ENCODE measurements around the gene FOXP1. TPM values are rescaled to one million over a fixed set of nuclear protein-coding genes. Genes with fewer than 3 reads are reported as not detected.
A peak's percentile ranks its signal among the peaks of the same experiment; 100 is the strongest.

FOXP1 gene
- total RNA-seq, 1 donor = 55.7 TPM

DNA sequence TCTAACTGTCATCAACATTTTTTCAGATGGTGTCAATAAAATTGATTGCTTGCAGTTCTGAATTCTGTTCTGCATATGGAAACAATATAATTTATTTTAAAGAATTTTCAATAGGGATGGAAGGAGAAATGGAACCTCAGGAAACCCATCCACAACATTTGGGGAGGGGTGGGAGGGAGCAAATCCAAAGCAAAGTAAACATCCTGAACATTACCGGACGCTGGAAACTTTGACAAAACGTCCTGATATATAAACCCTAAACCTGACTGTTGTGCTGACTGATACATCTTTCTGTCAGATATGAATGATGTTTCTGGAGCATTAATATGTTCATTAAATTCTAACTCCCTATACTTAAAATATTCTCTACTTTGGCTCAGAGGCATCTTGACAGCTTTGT, 479.0 kb downstream of the FOXP1 start:
- no peak overlapping the region for H3K4me3 ChIP-seq (ENCODE audit: low read depth, low read length)
- DNase-seq (ENCODE audit: low read depth) = no peak
- TF ChIP-seq, protein P1, sequence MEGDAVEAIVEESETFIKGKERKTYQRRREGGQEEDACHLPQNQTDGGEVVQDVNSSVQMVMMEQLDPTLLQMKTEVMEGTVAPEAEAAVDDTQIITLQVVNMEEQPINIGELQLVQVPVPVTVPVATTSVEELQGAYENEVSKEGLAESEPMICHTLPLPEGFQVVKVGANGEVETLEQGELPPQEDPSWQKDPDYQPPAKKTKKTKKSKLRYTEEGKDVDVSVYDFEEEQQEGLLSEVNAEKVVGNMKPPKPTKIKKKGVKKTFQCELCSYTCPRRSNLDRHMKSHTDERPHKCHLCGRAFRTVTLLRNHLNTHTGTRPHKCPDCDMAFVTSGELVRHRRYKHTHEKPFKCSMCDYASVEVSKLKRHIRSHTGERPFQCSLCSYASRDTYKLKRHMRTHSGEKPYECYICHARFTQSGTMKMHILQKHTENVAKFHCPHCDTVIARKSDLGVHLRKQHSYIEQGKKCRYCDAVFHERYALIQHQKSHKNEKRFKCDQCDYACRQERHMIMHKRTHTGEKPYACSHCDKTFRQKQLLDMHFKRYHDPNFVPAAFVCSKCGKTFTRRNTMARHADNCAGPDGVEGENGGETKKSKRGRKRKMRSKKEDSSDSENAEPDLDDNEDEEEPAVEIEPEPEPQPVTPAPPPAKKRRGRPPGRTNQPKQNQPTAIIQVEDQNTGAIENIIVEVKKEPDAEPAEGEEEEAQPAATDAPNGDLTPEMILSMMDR (IDR thresholded peaks at IDR 0.05; ENCODE audit: insufficient read depth, low read depth, low read length) = no peak

DNA sequence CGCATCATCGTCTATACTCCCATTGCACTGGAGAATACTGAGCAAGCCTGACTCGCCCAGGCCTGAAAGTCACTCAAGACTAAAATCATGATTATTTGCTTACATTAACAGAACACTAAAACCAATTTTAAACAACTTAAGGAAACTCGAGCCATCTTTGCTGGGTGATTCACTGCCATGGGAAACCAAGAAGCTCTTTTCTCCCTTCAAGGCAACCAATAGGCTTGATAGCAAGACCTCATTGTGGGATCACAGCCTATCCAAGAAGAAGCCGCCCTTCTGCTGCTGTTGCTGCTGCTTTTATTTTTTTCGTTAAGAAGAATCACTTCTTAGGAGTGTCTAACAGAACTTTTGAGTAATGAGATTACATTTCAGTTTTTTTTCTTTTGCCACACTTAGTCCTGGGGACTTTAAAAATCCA, 479.4 kb downstream of the FOXP1 start:
- TF ChIP-seq, protein P1 (IDR thresholded peaks at IDR 0.05; ENCODE audit: insufficient read depth, low read depth, low read length) = no peak
- no peak overlapping the region for H3K4me3 ChIP-seq (ENCODE audit: low read depth, low read length)
- peak; percentile 82 for DNase-seq (ENCODE audit: low read depth)

DNA sequence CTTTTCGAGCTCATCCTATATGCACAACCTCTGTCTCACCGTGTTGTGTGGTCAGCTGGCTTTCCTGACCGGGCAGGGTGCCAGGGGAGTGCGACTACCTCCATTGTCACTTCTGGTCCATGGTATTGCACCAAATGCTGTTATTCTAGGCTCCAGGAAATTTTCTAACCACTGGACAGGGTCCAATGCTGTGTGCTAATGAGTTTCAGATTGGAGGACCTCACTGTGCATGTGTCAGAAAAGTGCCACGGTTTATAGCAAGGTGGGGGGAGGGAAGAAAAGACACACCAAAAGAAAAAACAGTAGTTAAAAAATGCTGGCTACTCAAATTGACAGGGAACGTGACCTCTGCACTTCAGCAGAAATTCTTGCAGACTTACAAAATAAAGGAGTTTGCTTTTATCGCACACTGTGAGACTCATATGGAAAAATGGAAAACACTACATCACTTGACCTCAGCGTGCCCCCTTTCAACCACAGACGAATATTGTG, 480.1 kb downstream of the FOXP1 start:
- H3K4me3 ChIP-seq (ENCODE audit: low read depth, low read length) = no peak overlapping the region
- TF ChIP-seq, protein P1 (IDR thresholded peaks at IDR 0.05; ENCODE audit: insufficient read depth, low read depth, low read length) = no peak
- DNase-seq (ENCODE audit: low read depth) = peak; percentile 68

DNA sequence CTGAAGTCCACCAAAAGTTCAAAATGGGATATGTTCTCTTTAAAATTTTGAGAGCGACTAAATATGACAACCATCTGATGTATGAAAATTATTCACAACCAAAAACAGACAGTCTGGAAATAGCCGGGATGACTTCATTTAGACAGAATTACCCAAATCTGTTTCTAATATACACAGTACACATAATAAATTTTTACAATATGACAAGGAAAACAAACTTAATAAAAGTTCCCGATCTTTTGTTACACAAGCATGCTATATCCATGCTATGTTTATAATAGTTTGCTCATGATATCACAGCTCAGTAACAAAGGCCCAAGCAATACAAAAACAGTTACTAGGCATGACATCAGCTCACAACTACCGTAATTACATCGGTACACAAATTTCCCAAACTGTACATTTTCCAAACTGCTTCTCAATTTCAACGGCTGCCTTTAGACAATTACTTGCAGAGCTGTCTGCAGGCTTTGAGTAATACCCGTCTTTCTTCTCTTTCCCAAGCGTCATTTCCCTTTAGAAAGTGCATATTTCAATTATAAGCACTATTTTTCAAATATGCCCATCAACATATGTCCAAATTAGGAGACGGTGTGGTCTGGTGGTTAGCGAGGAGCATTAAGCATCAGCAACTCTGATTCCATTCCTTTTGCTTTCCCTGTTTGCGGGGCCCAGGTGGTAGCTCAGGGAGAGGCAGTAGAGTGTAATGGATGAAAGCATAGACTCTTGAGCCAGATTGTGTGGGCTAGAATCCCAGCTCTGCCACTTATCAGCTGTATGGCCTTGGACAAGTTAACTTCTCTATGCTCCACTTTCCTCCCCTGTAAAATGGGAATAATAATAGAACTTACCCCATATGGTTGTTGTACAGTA, 481.2 kb downstream of the FOXP1 start:
- DNase-seq (ENCODE audit: low read depth) = peak; percentile 91
- TF ChIP-seq, protein P1 (IDR thresholded peaks at IDR 0.05; ENCODE audit: insufficient read depth, low read depth, low read length) = no peak
- H3K4me3 ChIP-seq (ENCODE audit: low read depth, low read length) = no peak overlapping the region

DNA sequence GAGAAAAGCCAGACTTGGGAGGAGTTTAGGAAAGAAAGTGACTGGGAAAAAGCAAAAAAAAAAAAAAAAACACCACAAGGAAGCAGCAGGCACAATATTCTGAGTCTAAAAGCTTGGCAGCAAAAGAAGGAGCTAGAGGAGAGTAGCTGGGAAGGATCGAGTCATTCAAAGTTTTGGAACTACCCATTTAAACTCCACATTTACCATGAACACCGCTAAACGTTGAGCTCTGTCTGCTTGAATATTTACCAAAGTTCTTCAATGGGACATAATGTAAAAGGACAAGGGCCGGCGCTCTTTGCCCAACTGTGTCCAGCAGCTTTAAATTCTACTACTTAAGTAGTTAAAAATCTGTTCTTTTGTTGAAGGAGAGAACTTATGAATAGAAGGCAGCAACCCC, 481.9 kb downstream of the FOXP1 start:
- TF ChIP-seq, protein P1 (IDR thresholded peaks at IDR 0.05; ENCODE audit: insufficient read depth, low read depth, low read length) = no peak
- no peak overlapping the region for H3K4me3 ChIP-seq (ENCODE audit: low read depth, low read length)
- no peak for DNase-seq (ENCODE audit: low read depth)

DNA sequence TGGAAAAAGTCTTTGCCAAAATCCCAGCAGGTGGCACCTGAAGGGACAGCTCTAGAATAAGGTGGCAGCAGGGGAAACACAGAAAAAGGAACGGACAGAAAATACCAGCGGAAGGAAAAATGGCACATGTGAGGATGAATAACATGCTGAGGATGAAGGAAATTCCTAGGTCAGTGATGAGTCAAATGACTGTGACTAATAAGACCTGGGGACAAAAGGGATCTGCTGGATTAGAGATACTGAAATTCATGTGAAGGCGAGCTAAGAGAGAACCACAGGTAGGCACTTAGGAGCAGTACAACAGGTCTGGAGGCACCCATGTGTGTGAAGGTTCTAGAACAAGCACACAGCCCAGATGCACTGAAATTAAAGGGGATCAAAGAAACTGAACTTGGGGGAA, 482.5 kb downstream of the FOXP1 start:
- no peak overlapping the region for H3K4me3 ChIP-seq (ENCODE audit: low read depth, low read length)
- TF ChIP-seq, protein P1 (IDR thresholded peaks at IDR 0.05; ENCODE audit: insufficient read depth, low read depth, low read length) = no peak
- DNase-seq (ENCODE audit: low read depth) = peak; percentile 54
